Hematopoietic multipotent progenitor cell treated with erythropoietin and hydrocortisone succinate and interleukin-3 and kit ligand, for 4 days (in vitro differentiated cells): ENCODE data around the gene SORBS2.

Experiments used
- DNase-seq: peaks from one replicate; pipeline ENCODE4 v3.0.0-alpha.2; 2015

The SORBS2 gene

GRCh38 chr4:185541251-185541727 is 270.7 kb downstream of the SORBS2 start:
- DNase-seq, result no peak

- DNase-seq, result no peak
These were observed 271.4 kb downstream of the SORBS2 start for GRCh38 chr4:185540487-185541120.

GRCh38 chr4:185540040-185540439 is 272.0 kb downstream of the SORBS2 start:
- no peak for DNase-seq

- DNase-seq, result no peak
These were observed 273.2 kb downstream of the SORBS2 start for GRCh38 chr4:185538806-185539205.

- DNase-seq, result no peak
These were observed 275.6 kb downstream of the SORBS2 start for GRCh38 chr4:185536411-185536709.

GRCh38 chr4:185535612-185536410 is 276.2 kb downstream of the SORBS2 start:
- DNase-seq, result no peak
